ENCODE results near the gene OPA1. TPM values are rescaled to one million over a fixed set of nuclear protein-coding genes. Genes with fewer than 3 reads are reported as not detected.

The OPA1 gene
- total RNA-seq, 1 experiment from 2014 or later = 60.7 TPM

DNA sequence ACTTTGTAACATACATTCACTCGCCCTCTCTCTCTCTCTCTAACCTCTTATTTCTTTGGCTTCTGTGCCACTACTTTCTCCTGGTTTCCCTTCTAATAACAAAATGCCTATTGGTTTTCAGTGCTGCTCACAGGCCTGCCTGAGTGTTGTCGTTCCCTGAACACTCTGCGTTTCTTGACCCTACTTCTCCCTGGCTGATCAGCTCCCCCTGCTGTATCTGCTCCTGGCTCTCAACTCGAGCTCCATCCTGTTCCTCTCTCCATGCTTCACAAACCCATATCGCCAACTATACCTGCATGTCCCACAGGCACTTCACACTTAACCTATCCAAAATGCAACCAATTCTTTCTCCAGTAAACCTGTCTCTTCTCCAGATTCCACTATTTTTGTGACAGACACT lies 111.4 kb downstream of the OPA1 start:
- no peak for DNase-seq (ENCODE audit: low read depth)

DNA sequence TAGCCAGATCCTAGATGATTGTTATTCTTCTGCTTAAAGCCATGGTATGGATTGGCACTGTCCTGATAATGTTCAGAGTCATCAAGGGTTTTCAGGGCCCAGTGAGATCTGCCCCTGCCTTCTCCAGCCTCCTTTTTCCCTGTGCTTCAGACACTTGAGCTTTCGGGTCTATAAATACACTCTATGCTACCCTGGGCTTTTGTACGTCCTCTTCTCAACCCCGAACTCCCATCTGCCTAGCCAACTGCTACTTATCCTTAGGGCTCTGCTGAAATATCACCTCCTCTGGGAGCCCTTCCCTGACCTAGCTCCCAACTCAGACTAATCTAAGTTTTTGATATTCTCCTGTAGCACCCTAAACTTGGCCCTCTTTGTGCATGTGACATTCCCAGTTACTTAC lies 115.3 kb downstream of the OPA1 start:
- no peak for DNase-seq (ENCODE audit: low read depth)

GRCh38 chr3:193710286-193711165 lies 117.5 kb downstream of the OPA1 start:
- DNase-seq (ENCODE audit: low read depth) = no peak

DNA sequence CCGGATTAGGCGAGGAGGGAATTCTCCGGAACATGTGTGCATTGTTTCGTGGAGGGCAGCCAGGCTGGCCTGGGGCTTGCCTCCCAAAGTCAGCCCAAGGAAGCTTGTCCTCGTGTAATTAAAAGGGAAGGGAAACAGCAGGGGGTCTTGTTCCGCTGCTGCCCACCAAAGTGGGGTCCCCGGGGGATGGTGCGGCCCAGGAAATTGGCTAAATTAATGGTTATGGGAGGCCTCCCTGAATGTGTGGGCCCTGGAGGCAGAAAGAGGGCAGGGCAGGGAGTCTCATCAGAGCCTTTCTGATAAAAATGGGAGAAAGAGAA lies 118.1 kb downstream of the OPA1 start:
- DNase-seq (ENCODE audit: low read depth) = no peak

- no peak for DNase-seq (ENCODE audit: low read depth)
Observed at GRCh38 chr3:193711523-193711963, 118.5 kb downstream of the OPA1 start.

- DNase-seq (ENCODE audit: low read depth) = no peak
Observed at GRCh38 chr3:193711964-193712598, 119.1 kb downstream of the OPA1 start.

DNA sequence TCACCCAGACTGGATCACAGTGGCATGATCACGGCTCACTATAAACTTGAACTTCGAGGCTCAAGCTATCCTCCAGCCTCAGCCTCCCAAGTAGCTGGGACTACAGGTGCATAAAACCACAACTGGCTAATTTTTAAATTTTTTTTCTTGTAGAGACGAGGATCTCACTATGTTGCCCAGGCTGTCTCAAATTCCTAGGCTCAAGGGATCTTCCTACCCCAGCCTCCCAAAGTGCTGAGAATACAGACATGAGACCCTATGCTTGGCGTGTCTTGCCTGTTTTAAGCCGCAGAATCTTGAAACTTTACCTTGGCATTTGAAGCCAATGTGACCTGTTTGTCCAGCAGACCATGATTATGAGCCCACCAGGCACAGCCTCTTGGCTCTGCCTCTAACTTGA lies 119.9 kb downstream of the OPA1 start:
- DNase-seq (ENCODE audit: low read depth) = no peak

DNA sequence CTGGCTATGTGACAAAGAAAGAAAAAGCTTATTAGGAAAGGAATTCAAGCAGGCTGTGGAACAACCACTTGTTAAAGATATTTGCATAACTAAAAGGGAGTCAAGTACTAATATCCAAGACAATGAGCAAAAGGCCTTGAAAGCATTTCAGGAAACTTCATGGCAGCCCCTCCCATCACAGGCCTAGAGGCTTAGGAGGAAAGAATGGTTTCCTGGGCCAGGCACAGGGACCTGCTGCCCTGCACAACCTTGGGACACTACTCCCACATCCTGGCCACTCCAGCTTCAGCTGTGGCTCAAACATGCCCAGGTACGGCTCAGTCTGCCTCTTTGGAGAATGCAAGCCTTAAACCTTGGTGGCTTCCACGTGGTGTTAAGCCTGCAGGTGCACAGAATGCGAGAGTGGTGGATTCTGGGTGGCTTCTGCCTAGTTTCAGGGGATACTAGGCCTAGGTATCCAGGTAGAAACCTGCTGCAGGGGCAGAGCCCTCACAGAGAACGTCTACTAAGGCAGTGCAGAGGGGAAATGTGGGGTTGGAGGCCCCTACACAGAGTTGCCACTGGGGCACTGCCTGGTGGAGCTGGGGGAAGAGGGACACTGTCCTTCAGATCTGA lies 121.6 kb downstream of the OPA1 start:
- DNase-seq (ENCODE audit: low read depth) = no peak

- DNase-seq (ENCODE audit: low read depth) = no peak
Observed at GRCh38 chr3:193716150-193716549, 123.1 kb downstream of the OPA1 start.

GRCh38 chr3:193719735-193720134 lies 126.7 kb downstream of the OPA1 start:
- DNase-seq (ENCODE audit: low read depth) = no peak

DNA sequence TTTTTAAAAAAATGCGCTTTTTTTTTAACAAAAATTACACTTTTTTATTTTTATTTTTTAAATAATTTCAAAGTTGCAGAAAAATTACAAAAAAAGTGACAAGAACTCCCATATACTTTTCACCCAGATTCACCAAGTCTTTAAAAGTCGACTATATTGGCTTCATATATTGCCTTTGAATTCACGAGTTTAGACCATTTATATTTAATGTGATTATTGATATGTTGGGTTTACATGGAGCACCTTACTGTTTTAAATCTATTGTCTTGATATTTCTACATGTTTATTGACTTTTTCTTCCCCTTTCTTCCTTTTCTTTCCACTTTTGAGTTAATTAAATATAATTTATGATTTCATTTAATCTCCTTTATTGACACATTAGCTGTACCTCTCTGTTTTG lies 127.2 kb downstream of the OPA1 start:
- no peak for DNase-seq (ENCODE audit: low read depth)

DNA sequence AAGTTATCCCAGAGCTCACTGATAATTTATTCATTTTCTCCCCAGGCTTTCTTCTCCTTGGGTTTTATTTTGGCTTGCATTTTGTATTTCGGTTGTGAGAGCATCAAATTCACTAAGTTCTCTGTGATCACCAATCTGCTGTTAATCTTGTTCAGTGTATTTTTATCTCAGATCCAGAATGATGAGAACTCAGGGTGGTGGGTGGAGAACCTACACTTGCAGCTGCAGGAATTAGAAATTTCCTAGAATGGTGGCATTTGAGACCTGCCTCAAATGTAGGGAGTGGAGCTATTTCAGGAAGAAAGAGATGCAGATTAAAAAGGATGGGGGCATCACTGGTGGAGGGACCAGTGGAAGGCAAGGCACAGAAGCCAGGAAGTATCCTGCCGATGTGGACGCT lies 129.6 kb downstream of the OPA1 start:
- no peak for DNase-seq (ENCODE audit: low read depth)

DNA sequence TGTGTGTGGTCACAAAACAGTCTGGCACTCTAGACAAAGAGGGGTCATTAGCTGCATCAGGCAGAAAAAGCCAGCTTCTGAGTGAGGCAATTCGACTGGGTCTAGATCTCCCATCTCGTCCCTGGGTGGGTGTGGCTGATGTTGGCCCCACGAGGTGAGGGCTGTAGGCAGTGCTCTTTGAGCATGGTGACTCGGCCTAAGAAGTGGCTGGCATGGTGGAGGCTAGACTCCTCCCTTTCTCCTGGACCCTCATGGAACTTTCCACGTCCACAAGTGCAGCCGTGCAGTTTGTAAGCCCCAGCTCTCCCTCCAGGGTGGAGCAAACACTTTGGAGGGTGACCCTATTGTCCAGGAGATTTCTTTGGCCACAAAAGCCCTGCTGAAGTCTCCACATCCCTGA lies 134.1 kb downstream of the OPA1 start:
- DNase-seq (ENCODE audit: low read depth) = no peak

- DNase-seq (ENCODE audit: low read depth) = no peak
Observed at GRCh38 chr3:193728429-193729087, 135.6 kb downstream of the OPA1 start.

- DNase-seq (ENCODE audit: low read depth) = no peak
Observed at GRCh38 chr3:193729088-193729465, 136.1 kb downstream of the OPA1 start.

DNA sequence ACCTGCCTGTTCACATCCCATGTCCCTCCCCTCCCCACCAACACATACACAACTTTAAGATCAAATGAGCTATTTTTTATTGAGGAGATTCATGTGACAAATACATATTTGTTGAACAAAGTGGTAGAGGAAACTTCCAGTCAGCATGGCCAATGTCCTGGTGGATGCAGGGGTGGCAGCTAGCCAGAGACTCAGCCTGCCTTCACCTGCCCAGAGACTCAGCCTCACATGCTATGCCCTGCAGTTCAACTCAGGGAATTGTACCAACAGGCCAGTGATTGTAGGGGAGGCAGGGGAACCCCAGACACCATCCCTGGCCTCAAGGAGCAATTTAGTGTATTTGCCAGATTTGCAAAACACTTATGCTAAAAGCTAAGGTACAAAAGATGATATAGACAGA lies 136.6 kb downstream of the OPA1 start:
- DNase-seq (ENCODE audit: low read depth) = no peak

DNA sequence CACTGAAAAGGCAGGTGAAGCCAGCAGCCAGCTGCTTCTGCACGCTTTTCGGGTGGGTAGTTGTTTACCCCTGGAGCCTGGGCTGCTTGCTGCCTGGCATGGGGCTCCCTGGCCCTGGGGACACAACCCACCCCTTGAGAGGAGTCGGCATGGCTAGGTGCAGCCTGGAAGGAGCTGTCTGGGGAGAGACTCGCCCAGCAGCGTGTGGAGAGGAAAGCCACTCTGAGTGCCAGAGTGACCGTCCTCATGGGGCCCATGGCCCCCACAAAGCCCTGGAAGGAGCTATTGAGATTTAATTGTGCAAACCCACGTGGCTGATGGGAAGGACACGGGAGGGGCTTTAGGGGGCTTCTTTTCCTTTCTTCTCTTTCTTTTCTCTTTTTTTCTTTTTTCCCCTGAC lies 137.5 kb downstream of the OPA1 start:
- DNase-seq (ENCODE audit: low read depth) = no peak

GRCh38 chr3:193730976-193731375 lies 138.0 kb downstream of the OPA1 start:
- no peak for DNase-seq (ENCODE audit: low read depth)

- no peak for DNase-seq (ENCODE audit: low read depth)
Observed at GRCh38 chr3:193731656-193732055, 138.6 kb downstream of the OPA1 start.

DNA sequence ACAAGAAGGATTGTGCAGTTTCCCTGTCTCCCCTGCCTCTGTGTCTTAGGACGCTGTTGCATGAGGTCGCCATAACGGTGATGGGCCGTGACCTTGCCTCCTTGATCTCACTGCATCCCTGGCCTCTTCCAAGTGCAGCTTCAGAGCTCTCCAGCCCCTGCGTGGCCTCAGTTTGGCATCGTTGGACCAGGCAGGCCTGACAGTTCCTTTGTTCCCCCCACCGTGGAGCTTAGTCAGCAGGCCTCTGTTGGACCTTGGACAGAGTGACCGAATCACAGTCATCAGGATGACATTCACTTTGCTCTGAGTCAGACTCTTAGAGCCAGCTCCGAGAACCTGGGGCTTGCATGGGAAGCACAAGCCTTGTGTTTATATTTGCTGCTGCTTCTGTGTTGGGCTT lies 139.4 kb downstream of the OPA1 start:
- DNase-seq (ENCODE audit: low read depth) = peak; percentile 17

GRCh38 chr3:193732827-193733226 lies 139.8 kb downstream of the OPA1 start:
- DNase-seq (ENCODE audit: low read depth) = no peak

- DNase-seq (ENCODE audit: low read depth) = no peak
Observed at GRCh38 chr3:193734737-193735366, 141.8 kb downstream of the OPA1 start.
